ENCODE data around the gene CLDN2. TPM values are rescaled to one million over a fixed set of nuclear protein-coding genes. Genes with fewer than 3 reads are reported as not detected.

CLDN2 gene
- total RNA-seq, 1 donor from 2014 or later, result not detected

DNA sequence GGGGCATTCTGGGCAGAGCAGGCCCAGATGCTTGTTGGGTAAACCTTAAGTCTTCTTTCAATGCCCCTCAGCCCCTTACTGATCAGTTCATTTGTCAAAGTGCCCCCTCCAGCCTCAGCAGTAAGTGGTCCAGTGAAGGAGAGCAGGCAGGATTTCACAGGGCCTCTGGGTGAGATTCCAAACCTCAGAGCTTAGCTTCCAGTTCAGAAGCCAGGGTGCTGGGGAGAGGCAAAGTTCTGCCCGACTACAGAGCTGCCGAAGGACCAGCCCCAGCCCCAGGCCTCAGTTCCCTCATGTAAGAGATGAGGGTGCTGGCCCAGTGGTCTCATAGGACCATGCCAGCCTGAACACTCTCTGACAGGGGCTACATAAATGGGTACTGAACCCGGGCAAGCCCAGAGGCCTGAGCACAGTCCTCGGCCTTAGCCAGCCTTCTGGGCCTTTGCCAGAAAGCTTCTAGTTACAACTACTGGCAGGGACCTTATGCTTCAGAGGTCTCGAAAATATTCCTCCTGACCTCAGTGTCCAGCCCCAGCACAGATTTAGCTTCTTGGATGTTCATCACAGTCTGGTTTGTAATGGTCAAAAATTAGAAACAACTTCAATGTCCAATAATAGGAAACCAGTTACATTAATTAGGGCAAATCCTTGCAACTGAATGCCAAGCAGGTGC is 16.2 kb upstream of the CLDN2 start:
- intact Hi-C loops (cut with DNase I), result no loop called here
- no peaks in the 10 kb centered on the region for H3K9me3 ChIP-seq
- no peaks in the 10 kb centered on the region for H3K27me3 ChIP-seq (ENCODE audit: low read depth)
- H3K27ac ChIP-seq, result no peak overlapping the region
- no peak overlapping the region for H3K4me3 ChIP-seq
- TF ChIP-seq, protein P1, sequence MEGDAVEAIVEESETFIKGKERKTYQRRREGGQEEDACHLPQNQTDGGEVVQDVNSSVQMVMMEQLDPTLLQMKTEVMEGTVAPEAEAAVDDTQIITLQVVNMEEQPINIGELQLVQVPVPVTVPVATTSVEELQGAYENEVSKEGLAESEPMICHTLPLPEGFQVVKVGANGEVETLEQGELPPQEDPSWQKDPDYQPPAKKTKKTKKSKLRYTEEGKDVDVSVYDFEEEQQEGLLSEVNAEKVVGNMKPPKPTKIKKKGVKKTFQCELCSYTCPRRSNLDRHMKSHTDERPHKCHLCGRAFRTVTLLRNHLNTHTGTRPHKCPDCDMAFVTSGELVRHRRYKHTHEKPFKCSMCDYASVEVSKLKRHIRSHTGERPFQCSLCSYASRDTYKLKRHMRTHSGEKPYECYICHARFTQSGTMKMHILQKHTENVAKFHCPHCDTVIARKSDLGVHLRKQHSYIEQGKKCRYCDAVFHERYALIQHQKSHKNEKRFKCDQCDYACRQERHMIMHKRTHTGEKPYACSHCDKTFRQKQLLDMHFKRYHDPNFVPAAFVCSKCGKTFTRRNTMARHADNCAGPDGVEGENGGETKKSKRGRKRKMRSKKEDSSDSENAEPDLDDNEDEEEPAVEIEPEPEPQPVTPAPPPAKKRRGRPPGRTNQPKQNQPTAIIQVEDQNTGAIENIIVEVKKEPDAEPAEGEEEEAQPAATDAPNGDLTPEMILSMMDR (IDR thresholded peaks at IDR 0.05), result no peak
- ATAC-seq (no peak), DNase-seq (no peak)
- no peaks in the 10 kb centered on the region for H3K4me1 ChIP-seq
- no peaks in the 10 kb centered on the region for H3K36me3 ChIP-seq

DNA sequence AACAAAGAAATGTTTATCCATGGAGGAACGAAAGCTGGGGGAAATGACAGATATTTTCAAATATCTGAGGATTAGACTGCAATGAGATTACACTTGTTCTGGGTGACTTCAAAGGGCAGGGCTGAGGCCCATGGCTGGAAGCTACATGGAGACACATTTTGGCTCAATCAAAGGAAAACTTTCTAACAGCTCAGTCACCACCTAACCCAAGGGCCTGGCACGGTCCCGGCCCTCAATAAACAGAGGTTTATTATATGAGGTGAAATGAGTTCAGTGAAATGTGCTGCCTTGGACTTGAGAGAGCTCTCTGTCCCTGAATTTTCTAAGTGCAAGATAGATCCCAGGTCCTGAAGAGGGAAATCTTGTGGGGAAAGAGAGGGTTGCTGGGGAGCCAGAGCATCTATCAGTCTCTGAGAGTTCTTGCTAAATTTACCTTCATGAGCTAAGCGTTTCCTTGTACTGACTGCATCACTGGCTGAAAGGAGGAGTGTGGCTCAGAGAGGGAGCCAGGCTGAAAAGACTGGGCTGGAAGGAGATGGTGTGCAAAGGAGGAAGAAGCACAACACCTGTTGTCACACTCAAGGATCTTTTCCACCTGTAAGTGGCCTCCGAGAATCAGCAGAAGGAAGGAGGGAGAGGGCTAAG is 15.0 kb upstream of the CLDN2 start:
- Histone ChIP-seq H3K4me1 (no peaks in the 10 kb centered on the region), H3K27me3 (ENCODE audit: low read depth) (no peaks in the 10 kb centered on the region), H3K9me3 (no peaks in the 10 kb centered on the region), H3K4me3 (no peak overlapping the region), H3K36me3 (no peaks in the 10 kb centered on the region), H3K27ac (no peak overlapping the region)
- no peak for ATAC-seq
- DNase-seq, result no peak
- TF ChIP-seq, protein P1 (IDR thresholded peaks at IDR 0.05), result no peak
- intact Hi-C loops (cut with DNase I), result no loop called here

GRCh38 chrX:106906361-106906760 is 13.8 kb upstream of the CLDN2 start:
- no peak overlapping the region for H3K27ac ChIP-seq
- TF ChIP-seq, protein P1 (IDR thresholded peaks at IDR 0.05), result no peak
- DNase-seq, result no peak
- H3K4me3 ChIP-seq, result no peak overlapping the region
- ATAC-seq, result peak in 1 of 2 donors; percentile 28
- no peaks in the 10 kb centered on the region for H3K27me3 ChIP-seq (ENCODE audit: low read depth)
- no peaks in the 10 kb centered on the region for H3K4me1 ChIP-seq
- intact Hi-C loops (cut with DNase I), result no loop called here
- no peaks in the 10 kb centered on the region for H3K36me3 ChIP-seq
- H3K9me3 ChIP-seq, result no peaks in the 10 kb centered on the region

DNA sequence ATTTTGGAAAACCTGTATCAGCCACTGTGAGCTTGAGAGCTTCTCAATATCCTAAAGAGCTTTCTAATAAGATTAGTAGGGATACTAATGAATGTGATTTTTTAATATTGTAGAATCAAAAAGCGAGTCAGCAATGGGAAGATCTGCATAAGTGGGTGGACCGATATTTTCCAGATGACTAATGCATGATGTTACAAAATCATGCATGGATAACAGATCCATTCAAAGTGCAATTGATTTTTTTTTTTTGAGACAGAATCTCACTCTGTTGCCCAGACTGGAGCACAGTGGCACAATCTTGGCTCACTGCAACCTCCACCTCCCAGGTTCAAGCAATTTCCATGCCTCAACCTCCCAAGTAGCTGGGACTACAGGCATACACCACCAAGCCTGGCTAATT is 7.3 kb upstream of the CLDN2 start:
- TF ChIP-seq, protein P1 (IDR thresholded peaks at IDR 0.05), result no peak
- no peaks in the 10 kb centered on the region for H3K36me3 ChIP-seq
- ATAC-seq (no peak), DNase-seq (no peak)
- H3K4me1 ChIP-seq, result no peaks in the 10 kb centered on the region
- no peak overlapping the region for H3K27ac ChIP-seq
- H3K4me3 ChIP-seq, result no peak overlapping the region
- intact Hi-C loops (cut with DNase I), result no loop called here
- no peaks in the 10 kb centered on the region for H3K27me3 ChIP-seq (ENCODE audit: low read depth)
- no peaks in the 10 kb centered on the region for H3K9me3 ChIP-seq

DNA sequence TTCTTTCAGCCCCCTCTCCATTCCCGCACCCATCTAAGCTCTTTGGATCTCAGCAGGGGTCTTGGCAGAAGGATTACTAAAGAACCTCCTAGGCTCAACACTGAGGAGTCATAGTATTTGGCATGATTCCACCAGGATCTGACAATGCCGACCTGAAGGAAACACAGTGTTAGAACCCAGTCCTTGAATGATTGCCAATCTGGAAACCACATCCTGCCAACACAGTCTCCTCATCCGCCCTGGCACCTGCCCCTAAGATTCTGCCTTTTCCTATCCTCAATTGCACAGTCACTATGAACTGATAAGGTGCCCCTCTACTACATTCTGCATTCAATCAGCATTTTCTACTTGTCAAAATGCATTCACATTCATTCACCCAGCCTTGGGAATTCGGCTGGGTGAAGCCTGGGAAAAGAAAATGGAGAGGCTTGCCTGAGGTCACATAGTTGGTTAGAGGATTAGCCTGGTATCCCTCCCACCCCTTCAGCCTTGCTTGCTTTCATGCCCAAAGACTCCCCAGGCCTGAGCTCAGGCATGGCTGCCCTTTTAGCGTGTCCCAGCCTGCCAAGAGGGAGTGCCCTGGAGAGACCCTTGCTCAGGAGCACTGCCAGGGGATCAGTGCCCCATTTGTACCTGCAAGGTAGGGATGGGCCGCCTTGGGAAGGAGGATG is 2.2 kb upstream of the CLDN2 start:
- DNase-seq (no peak), ATAC-seq (peak in 1 of 2 donors; percentile 29)
- TF ChIP-seq, protein P1 (IDR thresholded peaks at IDR 0.05), result no peak
- Histone ChIP-seq H3K27ac (no peak overlapping the region), H3K4me1 (no peaks in the 10 kb centered on the region), H3K4me3 (no peak overlapping the region), H3K27me3 (ENCODE audit: low read depth) (no peaks in the 10 kb centered on the region), H3K9me3 (no peaks in the 10 kb centered on the region), H3K36me3 (no peaks in the 10 kb centered on the region)
- intact Hi-C loops (cut with DNase I), result no loop called here

Data from lower lobe of right lung (tissue), 2 donors.